Measurements from ENCODE around the gene TASOR.
A peak's percentile ranks its signal among the peaks of the same experiment; 100 is the strongest.
"Not testable (repeated sequence)": the region's sequence is repeated elsewhere in the genome, so short reads cannot be mapped to it uniquely, and the experiment has no call there.

Gene TASOR

GRCh38 chr3:56683122-56683817, at the start of gene TASOR:
Gene TASOR (minus strand): TSS chr3:56683265. CDS start chr3:56683006, 259 bp downstream.
- peak; percentile 83 for DNase-seq

- no peak for DNase-seq
These were observed 49.0 kb upstream of the TASOR start for GRCh38 chr3:56732109-56732508.

GRCh38 chr3:56725175-56725574, 42.1 kb upstream of the TASOR start:
- DNase-seq = no peak

- DNase-seq = no peak
These were observed 41.6 kb upstream of the TASOR start for GRCh38 chr3:56724676-56725075.

- no peak for DNase-seq
These were observed 37.8 kb upstream of the TASOR start for GRCh38 chr3:56720849-56721248.

GRCh38 chr3:56718809-56719208, 35.7 kb upstream of the TASOR start:
- not testable (repeated sequence) for DNase-seq

GRCh38 chr3:56711344-56711743, 28.3 kb upstream of the TASOR start:
- no peak for DNase-seq

- not testable (repeated sequence) for DNase-seq
These were observed 24.3 kb upstream of the TASOR start for GRCh38 chr3:56707412-56707811.

GRCh38 chr3:56706629-56707028, 23.6 kb upstream of the TASOR start:
- DNase-seq = no peak

- DNase-seq = no peak
These were observed 21.6 kb upstream of the TASOR start for GRCh38 chr3:56704706-56705105.

- peak; percentile 56 for DNase-seq
These were observed 19.6 kb upstream of the TASOR start for GRCh38 chr3:56702490-56703315.

GRCh38 chr3:56700151-56700550, 17.1 kb upstream of the TASOR start:
- no peak for DNase-seq

GRCh38 chr3:56694867-56695683, 12.0 kb upstream of the TASOR start:
- no peak for DNase-seq

GRCh38 chr3:56693750-56694149, 10.7 kb upstream of the TASOR start:
- DNase-seq = no peak

GRCh38 chr3:56692520-56693433, 9.7 kb upstream of the TASOR start:
- not testable (repeated sequence) for DNase-seq

- DNase-seq = not testable (repeated sequence)
These were observed 8.9 kb upstream of the TASOR start for GRCh38 chr3:56692001-56692365.

- peak; percentile 0 for DNase-seq
These were observed 8.3 kb upstream of the TASOR start for GRCh38 chr3:56691165-56692000.

GRCh38 chr3:56689303-56689702, 6.2 kb upstream of the TASOR start:
- no peak for DNase-seq

- no peak for DNase-seq
These were observed 5.1 kb upstream of the TASOR start for GRCh38 chr3:56688191-56688590.

- DNase-seq = no peak
These were observed 964 bp upstream of the TASOR start for GRCh38 chr3:56684029-56684428.

- DNase-seq = peak; percentile 70
These were observed 473 bp downstream of the TASOR start for GRCh38 chr3:56682462-56683121.
